ENCODE results near the gene ZNF776. TPM values are rescaled to one million over a fixed set of nuclear protein-coding genes. Genes with fewer than 3 reads are reported as not detected.
A peak's percentile ranks its signal among the peaks of the same experiment; 100 is the strongest.

Gene ZNF776
- total RNA-seq, 2 experiments from 2014 or later, result 27.9 to 29.0 TPM

- Mint-ChIP-seq H3K27me3 (no peaks in the 10 kb centered on the region), H3K36me3 (peaks cover 53% of the 10 kb centered on the region), H3K27ac (peak overlapping the region; percentile 46), H3K9me3 (peaks cover 39% of the 10 kb centered on the region), H3K4me1 (peaks cover 15% of the 10 kb centered on the region), H3K4me3 (peak overlapping the region; percentile 99)
- ATAC-seq (ENCODE audit: low read depth), result no peak
- POLR2A ChIA-PET, result interaction anchor here (0.7 to 2.4 kb wide), 5 partner anchors 21 to 140 kb away, joined by 4 to 18 read pairs (median 8); partner anchors contain the start of genes ZNF211, ZNF551, ZNF586 and ZNF814
- DNase-seq, result no peak
Observed at GRCh38 chr19:57748029-57748428, 1.4 kb downstream of the ZNF776 start.

- DNase-seq, result no peak
- POLR2A ChIA-PET, result no interaction called here
- H3K27me3 Mint-ChIP-seq, result no peaks in the 10 kb centered on the region
- peaks cover 51% of the 10 kb centered on the region for H3K9me3 Mint-ChIP-seq
- ATAC-seq (ENCODE audit: low read depth), result no peak
- H3K4me3 Mint-ChIP-seq, result no peak overlapping the region
- H3K27ac Mint-ChIP-seq, result no peak overlapping the region
- peaks cover under 1% of the 10 kb centered on the region for H3K4me1 Mint-ChIP-seq
- peaks cover 97% of the 10 kb centered on the region for H3K36me3 Mint-ChIP-seq
Observed at GRCh38 chr19:57754091-57754673, 7.6 kb downstream of the ZNF776 start.

- Mint-ChIP-seq H3K4me3 (no peak overlapping the region), H3K27me3 (no peaks in the 10 kb centered on the region), H3K27ac (no peak overlapping the region), H3K9me3 (peaks cover 51% of the 10 kb centered on the region), H3K36me3 (peaks cover 94% of the 10 kb centered on the region), H3K4me1 (no peaks in the 10 kb centered on the region)
- POLR2A ChIA-PET, result interaction anchor here (0.8 kb wide), 1 partner anchor 8 kb away, joined by 3 read pairs; the partner anchor contains the start of gene ZNF776
- DNase-seq, result no peak
- ATAC-seq (ENCODE audit: low read depth), result no peak
Observed at GRCh38 chr19:57755031-57755430, 8.4 kb downstream of the ZNF776 start.

GRCh38 chr19:57757941-57758340 lies 11.3 kb downstream of the ZNF776 start:
- Mint-ChIP-seq H3K4me1 (no peaks in the 10 kb centered on the region), H3K9me3 (peaks cover 32% of the 10 kb centered on the region), H3K27me3 (no peaks in the 10 kb centered on the region), H3K27ac (no peak overlapping the region), H3K36me3 (peaks cover 79% of the 10 kb centered on the region), H3K4me3 (no peak overlapping the region)
- ATAC-seq (ENCODE audit: low read depth) (no peak), DNase-seq (no peak)
- POLR2A ChIA-PET, result no interaction called here

GRCh38 chr19:57759096-57759495 lies 12.5 kb downstream of the ZNF776 start:
- Mint-ChIP-seq H3K27me3 (no peaks in the 10 kb centered on the region), H3K4me1 (no peaks in the 10 kb centered on the region)

GRCh38 chr19:57769345-57770131 lies 22.9 kb downstream of the ZNF776 start, which contains the start of gene ZNF586:
ZNF586 (plus strand) TSS chr19:57769676; CDS start chr19:57769843, 167 bp downstream.
- Mint-ChIP-seq H3K27ac (peak within 1 kb of the TSS; percentile 93), H3K36me3 (peaks cover 51% of the 10 kb centered on the region), H3K4me3 (peak within 1 kb of the TSS; percentile 93), H3K4me1 (peaks cover 26% of the 10 kb centered on the region), H3K27me3 (no peaks in the 10 kb centered on the region), H3K9me3 (peaks cover 26% of the 10 kb centered on the region)
- peak; percentile 84 for DNase-seq
- ATAC-seq (ENCODE audit: low read depth), result peak; percentile 98
- POLR2A ChIA-PET, result interaction anchor here (0.6 to 1.6 kb wide), 12 partner anchors 10 to 703 kb away, joined by 3 to 18 read pairs (median 4); partner anchors contain the start of genes ZNF154, ZNF417, ZNF671 and ZNF776

More at GRCh38 chr19:57759096-57759495, 12.5 kb downstream of the ZNF776 start:
- H3K27ac Mint-ChIP-seq, result no peak overlapping the region
- ATAC-seq (ENCODE audit: low read depth), result no peak
- peaks cover 24% of the 10 kb centered on the region for H3K9me3 Mint-ChIP-seq
- H3K36me3 Mint-ChIP-seq, result peaks cover 76% of the 10 kb centered on the region
- no peak for DNase-seq
- H3K4me3 Mint-ChIP-seq, result no peak overlapping the region
- POLR2A ChIA-PET, result interaction anchor here (1.6 kb wide), 1 partner anchor 10 kb away, joined by 4 read pairs; the partner anchor contains the start of gene ZNF586

GRCh38 chr19:57771417-57771816 lies 24.8 kb downstream of the ZNF776 start:
- Mint-ChIP-seq H3K4me3 (peak overlapping the region; percentile 49), H3K27me3 (no peaks in the 10 kb centered on the region), H3K27ac (peak overlapping the region; percentile 62), H3K4me1 (peaks cover 26% of the 10 kb centered on the region), H3K9me3 (peaks cover 30% of the 10 kb centered on the region), H3K36me3 (peaks cover 62% of the 10 kb centered on the region)
- POLR2A ChIA-PET, result no interaction called here
- ATAC-seq (ENCODE audit: low read depth), result no peak
- no peak for DNase-seq

- Mint-ChIP-seq H3K4me3 (peak overlapping the region; percentile 33), H3K27ac (no peak overlapping the region), H3K9me3 (peaks cover 35% of the 10 kb centered on the region), H3K36me3 (peaks cover 76% of the 10 kb centered on the region), H3K27me3 (no peaks in the 10 kb centered on the region), H3K4me1 (peaks cover 27% of the 10 kb centered on the region)
- DNase-seq, result no peak
- POLR2A ChIA-PET, result no interaction called here
- ATAC-seq (ENCODE audit: low read depth), result no peak
Observed at GRCh38 chr19:57773488-57773887, 26.9 kb downstream of the ZNF776 start.

GRCh38 chr19:57776764-57777296 lies 30.2 kb downstream of the ZNF776 start:
- no peak overlapping the region for H3K4me3 Mint-ChIP-seq
- POLR2A ChIA-PET, result no interaction called here

GRCh38 chr19:57778336-57778735 lies 31.7 kb downstream of the ZNF776 start:
- no peak for ATAC-seq (ENCODE audit: low read depth)
- POLR2A ChIA-PET, result interaction anchor here (0.7 kb wide), 1 partner anchor 26 kb away, joined by 3 read pairs; no protein-coding TSS in a partner anchor
- Mint-ChIP-seq H3K27me3 (no peaks in the 10 kb centered on the region), H3K9me3 (peaks cover 53% of the 10 kb centered on the region), H3K4me3 (no peak overlapping the region), H3K27ac (no peak overlapping the region), H3K4me1 (peaks cover 6% of the 10 kb centered on the region), H3K36me3 (peaks cover 80% of the 10 kb centered on the region)
- no peak for DNase-seq

More at GRCh38 chr19:57776764-57777296, 30.2 kb downstream of the ZNF776 start:
- ATAC-seq (ENCODE audit: low read depth) (no peak), DNase-seq (no peak)
- Mint-ChIP-seq H3K27ac (no peak overlapping the region), H3K9me3 (peaks cover 59% of the 10 kb centered on the region), H3K27me3 (no peaks in the 10 kb centered on the region), H3K36me3 (peaks cover 89% of the 10 kb centered on the region), H3K4me1 (peaks cover 14% of the 10 kb centered on the region)

GRCh38 chr19:57779220-57779845 lies 32.7 kb downstream of the ZNF776 start:
- Mint-ChIP-seq H3K4me3 (no peak overlapping the region), H3K27ac (no peak overlapping the region), H3K27me3 (no peaks in the 10 kb centered on the region), H3K36me3 (peaks cover 79% of the 10 kb centered on the region), H3K9me3 (peaks cover 49% of the 10 kb centered on the region), H3K4me1 (peaks cover 2% of the 10 kb centered on the region)
- POLR2A ChIA-PET, result no interaction called here
- DNase-seq, result no peak
- ATAC-seq (ENCODE audit: low read depth), result no peak

GRCh38 chr19:57786286-57786685 lies 39.7 kb downstream of the ZNF776 start:
- H3K4me1 Mint-ChIP-seq, result peaks cover 11% of the 10 kb centered on the region
- H3K27me3 Mint-ChIP-seq, result no peaks in the 10 kb centered on the region
- no peak overlapping the region for H3K4me3 Mint-ChIP-seq
- no peak overlapping the region for H3K27ac Mint-ChIP-seq
- H3K9me3 Mint-ChIP-seq, result peaks cover 32% of the 10 kb centered on the region
- POLR2A ChIA-PET, result interaction anchor here (0.7 kb wide), 1 partner anchor 122 kb away, joined by 3 read pairs; no protein-coding TSS in a partner anchor
- no peak for DNase-seq
- ATAC-seq (ENCODE audit: low read depth), result no peak
- H3K36me3 Mint-ChIP-seq, result peaks cover 74% of the 10 kb centered on the region

- ATAC-seq (ENCODE audit: low read depth) (no peak), DNase-seq (no peak)
- Mint-ChIP-seq H3K4me3 (no peak overlapping the region), H3K27me3 (no peaks in the 10 kb centered on the region), H3K9me3 (peaks cover 29% of the 10 kb centered on the region), H3K36me3 (peaks cover 75% of the 10 kb centered on the region), H3K27ac (no peak overlapping the region), H3K4me1 (peaks cover 11% of the 10 kb centered on the region)
- POLR2A ChIA-PET, result interaction anchor here (0.7 kb wide), 1 partner anchor 121 kb away, joined by 3 read pairs; no protein-coding TSS in a partner anchor
Observed at GRCh38 chr19:57786906-57787305, 40.3 kb downstream of the ZNF776 start.

Measured in activated naive CD8-positive, alpha-beta T cell treated with anti-CD3 and anti-CD28 coated beads, Interleukin-2, amount 10 ng/mL, durations not matched to agents 7 days and 5 days (primary cell).